ENCODE measurements around the gene RFNG. TPM values are rescaled to one million over a fixed set of nuclear protein-coding genes. Genes with fewer than 3 reads are reported as not detected.
"Not testable (repeated sequence)": the region's sequence is repeated elsewhere in the genome, so short reads cannot be mapped to it uniquely, and the experiment has no call there.

The RFNG gene
- total and polyA plus RNA-seq, 4 donors: 28.2 to 73.0 (median 31.2) TPM

GRCh38 chr17:82045936-82046484, 5.6 kb downstream of the RFNG start:
- no peaks in the 10 kb centered on the region for H3K9me3 ChIP-seq (ENCODE audit: control insufficient read depth, low read length)
- intact Hi-C loops (cut with DNase I): no loop called here

GRCh38 chr17:82043507-82043906, 8.1 kb downstream of the RFNG start:
- Histone ChIP-seq H3K9me3 (ENCODE audit: control insufficient read depth, low read length) (no peaks in the 10 kb centered on the region), H3K4me3 (ENCODE audit: low read length in 2 of 2) (no peak overlapping the region), H3K4me1 (ENCODE audit: control insufficient read depth in 1 of 2, insufficient read depth in 2 of 2, low read length in 2 of 2) (no peaks in the 10 kb centered on the region), H3K36me3 (ENCODE audit: control insufficient read depth in 1 of 2, insufficient read depth in 2 of 2, low read length in 1 of 2) (no peaks in the 10 kb centered on the region), H3K27me3 (ENCODE audit: control insufficient read depth in 1 of 2, insufficient read depth in 2 of 2, low read length in 1 of 2) (no peaks in the 10 kb centered on the region), H3K27ac (ENCODE audit: low read depth in 1 of 2, low read length in 2 of 2) (no peak overlapping the region)
- DNase-seq (no peak), ATAC-seq (ENCODE audit: low FRiP score) (no peak)
- WGBS, 2 donors: 57 to 61% methylated on average over 16 of the region's 16 CpGs
- intact Hi-C loops (cut with DNase I): no loop called here

More at GRCh38 chr17:82045936-82046484, 5.6 kb downstream of the RFNG start:
- Histone ChIP-seq H3K4me3 (ENCODE audit: low read length in 2 of 2) (no peak overlapping the region), H3K4me1 (ENCODE audit: control insufficient read depth in 1 of 2, insufficient read depth in 2 of 2, low read length in 2 of 2) (no peaks in the 10 kb centered on the region), H3K27me3 (ENCODE audit: control insufficient read depth in 1 of 2, insufficient read depth in 2 of 2, low read length in 1 of 2) (no peaks in the 10 kb centered on the region), H3K27ac (ENCODE audit: low read depth in 1 of 2, low read length in 2 of 2) (no peak overlapping the region), H3K36me3 (ENCODE audit: control insufficient read depth in 1 of 2, insufficient read depth in 2 of 2, low read length in 1 of 2) (no peaks in the 10 kb centered on the region)
- WGBS, 2 donors: 69% methylated on average over 14 of the region's 14 CpGs
- ATAC-seq (ENCODE audit: low FRiP score) (no peak), DNase-seq (no peak)

- ATAC-seq (ENCODE audit: low FRiP score) (no peak), DNase-seq (no peak)
- H3K27me3 ChIP-seq (ENCODE audit: control insufficient read depth in 1 of 2, insufficient read depth in 2 of 2, low read length in 1 of 2): no peaks in the 10 kb centered on the region
- H3K36me3 ChIP-seq (ENCODE audit: control insufficient read depth in 1 of 2, insufficient read depth in 2 of 2, low read length in 1 of 2): no peaks in the 10 kb centered on the region
- H3K9me3 ChIP-seq (ENCODE audit: control insufficient read depth, low read length): no peaks in the 10 kb centered on the region
- WGBS, 2 donors: 83 to 84% methylated on average over 9 of the region's 9 CpGs
- intact Hi-C loops (cut with DNase I): no loop called here
- no peaks in the 10 kb centered on the region for H3K4me1 ChIP-seq (ENCODE audit: control insufficient read depth in 1 of 2, insufficient read depth in 2 of 2, low read length in 2 of 2)
- H3K4me3 ChIP-seq (ENCODE audit: low read length in 2 of 2): no peak overlapping the region
- H3K27ac ChIP-seq (ENCODE audit: low read depth in 1 of 2, low read length in 2 of 2): no peak overlapping the region
Observed at GRCh38 chr17:82042649-82043048, 9.0 kb downstream of the RFNG start.

- no peak overlapping the region for H3K4me3 ChIP-seq (ENCODE audit: low read length in 2 of 2)
- no peaks in the 10 kb centered on the region for H3K36me3 ChIP-seq (ENCODE audit: control insufficient read depth in 1 of 2, insufficient read depth in 2 of 2, low read length in 1 of 2)
- 84 to 88% methylated on average over 17 of the region's 17 CpGs for whole genome bisulfite sequencing, 2 donors
- no peak for ATAC-seq (ENCODE audit: low FRiP score)
- no peak for DNase-seq
- no peaks in the 10 kb centered on the region for H3K27me3 ChIP-seq (ENCODE audit: control insufficient read depth in 1 of 2, insufficient read depth in 2 of 2, low read length in 1 of 2)
- H3K4me1 ChIP-seq (ENCODE audit: control insufficient read depth in 1 of 2, insufficient read depth in 2 of 2, low read length in 2 of 2): no peaks in the 10 kb centered on the region
- H3K9me3 ChIP-seq (ENCODE audit: control insufficient read depth, low read length): no peaks in the 10 kb centered on the region
- intact Hi-C loops (cut with DNase I): no loop called here
- H3K27ac ChIP-seq (ENCODE audit: low read depth in 1 of 2, low read length in 2 of 2): no peak overlapping the region
Observed at GRCh38 chr17:82041144-82041814, 10.3 kb downstream of the RFNG start.

- H3K27ac ChIP-seq (ENCODE audit: low read depth in 1 of 2, low read length in 2 of 2): no peak overlapping the region
- intact Hi-C loops (cut with DNase I): loop anchor here (5.0 to 10.0 kb wide), 2 partner anchors 58 to 285 kb away; partner anchors contain the start of gene FASN (in 1 of the 2)
Observed at GRCh38 chr17:82039695-82040299, 11.8 kb downstream of the RFNG start.

GRCh38 chr17:82038796-82039409, 12.7 kb downstream of the RFNG start:
- intact Hi-C loops (cut with DNase I): loop anchor here (5.0 to 10.0 kb wide), 2 partner anchors 58 to 286 kb away; partner anchors contain the start of gene FASN (in 1 of the 2)

More at GRCh38 chr17:82039695-82040299, 11.8 kb downstream of the RFNG start:
- WGBS, 2 donors: 91 to 95% methylated on average over 8 of the region's 8 CpGs
- Histone ChIP-seq H3K36me3 (ENCODE audit: control insufficient read depth in 1 of 2, insufficient read depth in 2 of 2, low read length in 1 of 2) (no peaks in the 10 kb centered on the region), H3K4me1 (ENCODE audit: control insufficient read depth in 1 of 2, insufficient read depth in 2 of 2, low read length in 2 of 2) (no peaks in the 10 kb centered on the region), H3K27me3 (ENCODE audit: control insufficient read depth in 1 of 2, insufficient read depth in 2 of 2, low read length in 1 of 2) (no peaks in the 10 kb centered on the region), H3K4me3 (ENCODE audit: low read length in 2 of 2) (no peak overlapping the region), H3K9me3 (ENCODE audit: control insufficient read depth, low read length) (no peaks in the 10 kb centered on the region)
- DNase-seq: no peak
- no peak for ATAC-seq (ENCODE audit: low FRiP score)

GRCh38 chr17:82037889-82038195, 13.8 kb downstream of the RFNG start:
- H3K36me3 ChIP-seq (ENCODE audit: control insufficient read depth in 1 of 2, insufficient read depth in 2 of 2, low read length in 1 of 2): no peaks in the 10 kb centered on the region
- no peak for ATAC-seq (ENCODE audit: low FRiP score)

More at GRCh38 chr17:82038796-82039409, 12.7 kb downstream of the RFNG start:
- not testable (repeated sequence) for H3K4me3 ChIP-seq (ENCODE audit: low read length in 2 of 2); H3K9me3 ChIP-seq (ENCODE audit: control insufficient read depth, low read length); H3K4me1 ChIP-seq (ENCODE audit: control insufficient read depth in 1 of 2, insufficient read depth in 2 of 2, low read length in 2 of 2); DNase-seq; H3K27me3 ChIP-seq (ENCODE audit: control insufficient read depth in 1 of 2, insufficient read depth in 2 of 2, low read length in 1 of 2); H3K36me3 ChIP-seq (ENCODE audit: control insufficient read depth in 1 of 2, insufficient read depth in 2 of 2, low read length in 1 of 2); ATAC-seq (ENCODE audit: low FRiP score); H3K27ac ChIP-seq (ENCODE audit: low read depth in 1 of 2, low read length in 2 of 2)
- 91 to 92% methylated on average over 16 of the region's 16 CpGs for WGBS, 2 donors

GRCh38 chr17:82037092-82037888, 14.3 kb downstream of the RFNG start, which contains the start of gene DCXR:
TSS of gene DCXR (minus strand) at chr17:82037697. CDS start at chr17:82037682, 15 bp downstream.
- DNase-seq (peak; percentile 98 to 99), ATAC-seq (ENCODE audit: low FRiP score) (peak; percentile 97)
- intact Hi-C loops (cut with DNase I): loop anchor here (5.0 to 10.0 kb wide), 2 partner anchors 60 to 288 kb away; partner anchors contain the start of gene FASN (in 1 of the 2)
- no peaks in the 10 kb centered on the region for H3K4me1 ChIP-seq (ENCODE audit: control insufficient read depth in 1 of 2, insufficient read depth in 2 of 2, low read length in 2 of 2)
- peak within 1 kb of the TSS; percentile 20 to 85 for H3K27ac ChIP-seq (ENCODE audit: low read depth in 1 of 2, low read length in 2 of 2)
- H3K4me3 ChIP-seq (ENCODE audit: low read length in 2 of 2): peak within 1 kb of the TSS; percentile 15 to 22
- H3K9me3 ChIP-seq (ENCODE audit: control insufficient read depth, low read length): no peaks in the 10 kb centered on the region
- 0 to 1% methylated on average over 67 to 92 of the region's 92 CpGs for WGBS, 2 donors
- H3K27me3 ChIP-seq (ENCODE audit: control insufficient read depth in 1 of 2, insufficient read depth in 2 of 2, low read length in 1 of 2): no peaks in the 10 kb centered on the region
- H3K36me3 ChIP-seq (ENCODE audit: control insufficient read depth in 1 of 2, insufficient read depth in 2 of 2, low read length in 1 of 2): no peaks in the 10 kb centered on the region

More at GRCh38 chr17:82037889-82038195, 13.8 kb downstream of the RFNG start:
- Histone ChIP-seq H3K4me1 (ENCODE audit: control insufficient read depth in 1 of 2, insufficient read depth in 2 of 2, low read length in 2 of 2) (no peaks in the 10 kb centered on the region), H3K9me3 (ENCODE audit: control insufficient read depth, low read length) (no peaks in the 10 kb centered on the region), H3K27me3 (ENCODE audit: control insufficient read depth in 1 of 2, insufficient read depth in 2 of 2, low read length in 1 of 2) (no peaks in the 10 kb centered on the region), H3K4me3 (ENCODE audit: low read length in 2 of 2) (peak overlapping the region; percentile 3 to 9), H3K27ac (ENCODE audit: low read depth in 1 of 2, low read length in 2 of 2) (peak overlapping the region in 1 of 2 donors; percentile 50)
- DNase-seq: no peak
- WGBS, 2 donors: 6% methylated on average over 10 of the region's 10 CpGs
- intact Hi-C loops (cut with DNase I): loop anchor here (5.0 to 10.0 kb wide), 2 partner anchors 59 to 287 kb away; partner anchors contain the start of gene FASN (in 1 of the 2)
